GM12875 (cell line): ENCODE measurements around the gene CATSPER3.

ENCODE experiments used
- H3K4me3 ChIP-seq: one replicate; pipeline ENCODE4 v1.5.1; 2011; ENCODE audit warnings: low read depth, low read length, control low read depth
- TF ChIP-seq, protein P1 (sequence below): IDR thresholded peaks from 2 replicates; pipeline ENCODE4 v1.5.1; 2011; ENCODE audit warnings: low read depth, mild to moderate bottlenecking, control low read depth, inconsistent platforms, low read length, moderate library complexity, borderline replicate concordance; ENCODE audit not compliant: insufficient read depth

CATSPER3 gene

GRCh38 chr5:135034963-135035677, 67.4 kb downstream of the CATSPER3 start:
- TF ChIP-seq, protein P1, sequence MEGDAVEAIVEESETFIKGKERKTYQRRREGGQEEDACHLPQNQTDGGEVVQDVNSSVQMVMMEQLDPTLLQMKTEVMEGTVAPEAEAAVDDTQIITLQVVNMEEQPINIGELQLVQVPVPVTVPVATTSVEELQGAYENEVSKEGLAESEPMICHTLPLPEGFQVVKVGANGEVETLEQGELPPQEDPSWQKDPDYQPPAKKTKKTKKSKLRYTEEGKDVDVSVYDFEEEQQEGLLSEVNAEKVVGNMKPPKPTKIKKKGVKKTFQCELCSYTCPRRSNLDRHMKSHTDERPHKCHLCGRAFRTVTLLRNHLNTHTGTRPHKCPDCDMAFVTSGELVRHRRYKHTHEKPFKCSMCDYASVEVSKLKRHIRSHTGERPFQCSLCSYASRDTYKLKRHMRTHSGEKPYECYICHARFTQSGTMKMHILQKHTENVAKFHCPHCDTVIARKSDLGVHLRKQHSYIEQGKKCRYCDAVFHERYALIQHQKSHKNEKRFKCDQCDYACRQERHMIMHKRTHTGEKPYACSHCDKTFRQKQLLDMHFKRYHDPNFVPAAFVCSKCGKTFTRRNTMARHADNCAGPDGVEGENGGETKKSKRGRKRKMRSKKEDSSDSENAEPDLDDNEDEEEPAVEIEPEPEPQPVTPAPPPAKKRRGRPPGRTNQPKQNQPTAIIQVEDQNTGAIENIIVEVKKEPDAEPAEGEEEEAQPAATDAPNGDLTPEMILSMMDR: no peak
- no peak overlapping the region for H3K4me3 ChIP-seq

DNA sequence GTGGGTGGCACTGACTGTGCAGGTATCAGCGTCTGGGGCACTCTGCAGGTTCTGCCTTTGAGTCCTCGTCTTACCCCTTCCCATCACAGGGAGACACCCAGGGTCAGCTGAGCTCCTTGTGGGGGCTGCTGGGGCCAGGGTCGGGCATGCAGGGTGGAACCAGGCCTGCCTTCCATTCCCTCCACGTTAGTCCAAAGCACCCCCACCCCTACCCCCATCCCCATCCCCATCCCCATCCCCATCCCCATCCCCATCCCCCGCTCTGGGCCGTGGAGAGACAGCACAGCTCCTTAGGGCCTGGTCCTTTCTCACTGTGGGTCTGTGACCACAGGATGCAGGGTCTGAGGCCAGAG, 67.9 kb downstream of the CATSPER3 start:
- no peak overlapping the region for H3K4me3 ChIP-seq
- TF ChIP-seq, protein P1: no peak

- H3K4me3 ChIP-seq: no peak overlapping the region
- TF ChIP-seq, protein P1: no peak
These were observed 68.7 kb downstream of the CATSPER3 start for GRCh38 chr5:135036405-135036804.

DNA sequence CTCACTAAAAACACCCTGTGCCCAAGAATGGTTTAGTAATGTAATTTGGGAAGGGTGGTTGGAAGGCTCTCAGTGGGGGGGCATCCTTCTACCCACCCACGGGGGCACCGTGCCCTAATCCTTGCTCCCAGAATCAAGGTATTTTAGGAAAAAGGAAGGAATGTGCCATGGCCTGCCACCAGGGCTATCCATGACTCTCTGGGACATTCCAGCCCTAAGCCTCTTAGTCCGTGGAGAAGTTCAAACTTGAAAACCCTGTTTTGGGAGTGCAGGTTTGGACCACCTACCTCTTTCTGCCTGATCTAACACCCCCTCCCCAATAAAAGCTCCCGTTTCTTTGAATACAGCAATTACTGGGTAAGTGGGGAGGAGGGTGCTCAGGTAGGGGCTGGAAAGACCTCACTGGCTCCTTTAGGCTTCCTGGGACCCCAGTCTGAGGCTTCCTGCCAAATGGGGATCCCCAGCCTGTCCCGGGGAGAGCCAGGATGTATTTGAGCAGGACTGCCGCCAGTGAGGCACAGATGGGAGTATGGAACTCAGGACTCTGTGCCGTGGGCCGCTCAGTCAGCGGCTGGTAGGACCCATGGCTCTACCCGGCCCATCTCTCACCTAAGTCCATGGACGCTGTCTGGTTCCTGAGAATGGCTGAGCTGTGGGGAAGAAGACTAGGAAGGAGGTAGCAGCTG, 70.0 kb downstream of the CATSPER3 start:
- TF ChIP-seq, protein P1: no peak
- no peak overlapping the region for H3K4me3 ChIP-seq

- H3K4me3 ChIP-seq: no peak overlapping the region
- TF ChIP-seq, protein P1: no peak
These were observed 70.6 kb downstream of the CATSPER3 start for GRCh38 chr5:135038205-135038812.

- TF ChIP-seq, protein P1: no peak
- no peak overlapping the region for H3K4me3 ChIP-seq
These were observed 71.1 kb downstream of the CATSPER3 start for GRCh38 chr5:135038813-135039270.
